Lung (tissue), 12 donors: ENCODE data around the gene OR2F1. TPM values are rescaled to one million over a fixed set of nuclear protein-coding genes. Genes with fewer than 3 reads are reported as not detected.

Experiments
- ATAC-seq: fragments of 200-7000 bp; cut with Tn5 transposase; one replicate; pipeline ENCODE4 v1.9.1; 2020; ENCODE audit warnings: moderate number of reproducible peaks; ENCODE audit not compliant: insufficient read depth, low FRiP score
- DNase-seq, 3 donors: peaks; one replicate each; pipeline ENCODE4 v3.0.0-alpha.2; 2013 to 2017
- H3K27ac ChIP-seq, 2 donors: one replicate each; pipeline ENCODE4 v1.5.1; 2013; ENCODE audit warnings: mild to moderate bottlenecking in 2 of 2, moderate library complexity in 2 of 2, control low read depth in 1 of 2, inconsistent platforms in 1 of 2, low read depth in 1 of 2, low read length in 1 of 2
- H3K27me3 ChIP-seq, 3 donors: one replicate each; pipeline ENCODE4 v1.5.1; 2013; ENCODE audit warnings: low read length in 2 of 3; ENCODE audit not compliant: control insufficient read depth in 3 of 3, insufficient read depth in 3 of 3
- H3K36me3 ChIP-seq, 4 donors: one replicate each; pipeline ENCODE4 v1.5.1; 2013; ENCODE audit warnings: low read length in 4 of 4, mild to moderate bottlenecking in 1 of 4, moderate library complexity in 1 of 4; ENCODE audit not compliant: control insufficient read depth in 4 of 4, insufficient read depth in 4 of 4
- H3K4me1 ChIP-seq, 5 donors: one replicate each; pipeline ENCODE4 v1.5.1; 2013; ENCODE audit warnings: low read length in 5 of 5, mild to moderate bottlenecking in 2 of 5, moderate library complexity in 1 of 5; ENCODE audit not compliant: control insufficient read depth in 5 of 5, insufficient read depth in 5 of 5
- H3K4me3 ChIP-seq: one replicate; pipeline ENCODE4 v1.5.1; 2013; ENCODE audit warnings: mild to moderate bottlenecking, control low read depth, moderate library complexity
- H3K9ac ChIP-seq, 2 donors: one replicate each; pipeline ENCODE4 v1.5.1; 2013; ENCODE audit warnings: low read length in 2 of 2, control low read depth in 1 of 2; ENCODE audit not compliant: insufficient read depth in 1 of 2
- H3K9me3 ChIP-seq, 4 donors: one replicate each; pipeline ENCODE4 v1.5.1; 2013; ENCODE audit warnings: low read length in 3 of 4, mild to moderate bottlenecking in 1 of 4, moderate library complexity in 1 of 4; ENCODE audit not compliant: control insufficient read depth in 4 of 4, insufficient read depth in 3 of 4
- CTCF ChIP-seq: IDR thresholded peaks from 2 replicates; pipeline ENCODE4 v1.5.1; 2012; ENCODE audit warnings: mild to moderate bottlenecking; ENCODE audit errors: control extremely low read depth, extremely low read depth
- WGBS, 2 donors: extraction: QIAGEN DNeasy Blood & Tissue Kit; methylation state at CpG; one replicate each; pipeline ENCODE4 v1.1.7; 2013; 5-methylcytosine and 5-hydroxymethylcytosine counted together
- polyA plus RNA-seq, 2 donors: library from polyadenylated mRNA; stranded (reverse); fragments of 200-250 nt; gene quantifications; one replicate each; pipeline ENCODE4 v1.2.1, GENCODE V29; 2013
- total RNA-seq, 2 donors: library from RNA; depleted of rRNA in 1 of 2; stranded (reverse); fragments of >200 nt in 1 of 2; gene quantifications; one replicate each; pipeline ENCODE4 v1.2.1, GENCODE V29; 2014 to 2021
- donor health status: control.
- donor health status: control.
- donor health status: Bipolar disorder and iron deficiency.
- donor health status: healthy.
- donor health status: DM: yes; HTN: yes; CAD: no.

OR2F1 gene
- total and polyA plus RNA-seq, 4 donors: not detected

DNA sequence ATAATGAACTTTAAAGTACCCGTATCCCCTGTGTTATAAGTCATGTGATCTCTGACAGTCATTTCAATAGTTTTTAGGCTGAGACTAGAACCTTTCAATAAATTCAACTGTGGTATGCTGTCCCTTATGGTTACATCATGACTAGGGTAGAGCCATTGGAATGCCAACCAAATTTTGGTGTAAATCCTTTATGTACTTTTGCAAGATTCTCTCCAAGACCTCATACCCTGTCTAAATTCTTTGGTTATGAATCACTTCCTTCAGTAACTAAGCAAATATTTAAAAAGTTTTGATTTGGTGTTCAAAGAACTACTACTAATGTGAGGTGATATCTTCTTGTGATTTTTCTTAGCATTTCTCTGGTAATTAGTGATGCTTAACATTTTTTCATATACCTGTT, 24.7 kb downstream of the OR2F1 start:
- H3K9me3 ChIP-seq: peaks cover 0 to 4% (median 0%) of the 10 kb centered on the region in 4 donors

GRCh38 chr7:143979998-143980397, 25.4 kb downstream of the OR2F1 start:
- Histone ChIP-seq H3K4me1 (no peaks in the 10 kb centered on the region), H3K27ac (no peak overlapping the region), H3K9ac (no peak overlapping the region), H3K9me3 (peaks cover 0 to 5% (median 0%) of the 10 kb centered on the region in 4 donors), H3K36me3 (no peaks in the 10 kb centered on the region), H3K4me3 (no peak overlapping the region), H3K27me3 (no peaks in the 10 kb centered on the region)
- WGBS, 2 donors: 51 to 61% methylated on average over 2 of the region's 2 CpGs
- DNase-seq (no peak), ATAC-seq (no peak)
- no peak for TF ChIP-seq CTCF

More for the DNA sequence above, 24.7 kb downstream of the OR2F1 start:
- no peak overlapping the region for H3K27ac ChIP-seq
- H3K4me1 ChIP-seq: no peaks in the 10 kb centered on the region
- H3K27me3 ChIP-seq: no peaks in the 10 kb centered on the region
- 80 to 87% methylated on average over 1 of the region's 1 CpG for WGBS, 2 donors
- H3K4me3 ChIP-seq: no peak overlapping the region
- H3K9ac ChIP-seq: no peak overlapping the region
- no peak for TF ChIP-seq CTCF
- H3K36me3 ChIP-seq: no peaks in the 10 kb centered on the region
- DNase-seq (no peak), ATAC-seq (no peak)

DNA sequence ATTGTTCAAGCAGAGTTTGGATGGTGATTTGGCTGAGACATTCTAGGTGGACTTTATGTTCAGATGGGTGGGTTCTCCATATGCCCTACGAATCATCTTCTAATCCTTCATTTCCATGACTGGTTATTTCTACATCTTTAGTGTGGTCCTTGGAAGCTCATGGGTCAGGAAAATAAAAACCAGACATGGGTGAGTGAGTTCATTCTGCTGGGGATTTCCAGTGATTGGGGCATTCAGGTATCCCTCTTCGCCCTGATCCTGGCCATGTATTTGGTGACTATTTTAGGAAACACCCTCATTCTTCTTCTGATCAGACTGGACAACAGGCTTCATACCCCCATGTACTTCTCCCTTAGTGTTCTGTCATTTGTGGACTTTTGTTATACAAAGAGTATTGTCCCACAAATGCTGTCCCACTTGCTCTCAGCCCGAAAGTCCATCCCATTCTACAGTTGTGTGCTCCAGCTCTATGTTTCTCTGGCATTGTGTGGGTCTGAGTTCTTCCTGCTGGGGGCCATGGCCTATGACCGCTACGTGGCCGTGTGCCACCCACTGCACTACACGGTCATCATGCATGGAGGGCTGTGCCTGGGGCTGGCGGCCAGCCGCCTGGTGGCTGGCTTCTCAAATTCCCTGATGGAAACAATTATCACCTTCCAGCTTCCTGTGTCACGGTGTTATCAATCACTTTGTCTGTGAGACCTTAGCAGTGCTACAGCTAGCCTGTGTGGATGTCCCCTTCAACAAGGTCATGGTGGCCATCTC, 26.3 kb downstream of the OR2F1 start:
- no peaks in the 10 kb centered on the region for H3K36me3 ChIP-seq
- no peak for TF ChIP-seq CTCF
- no peaks in the 10 kb centered on the region for H3K4me1 ChIP-seq
- ATAC-seq (no peak), DNase-seq (no peak)
- peaks cover 0 to 5% (median 0%) of the 10 kb centered on the region in 4 donors for H3K9me3 ChIP-seq
- no peak overlapping the region for H3K4me3 ChIP-seq
- H3K9ac ChIP-seq: no peak overlapping the region
- H3K27ac ChIP-seq: no peak overlapping the region
- H3K27me3 ChIP-seq: no peaks in the 10 kb centered on the region
- 91 to 93% methylated on average over 10 of the region's 10 CpGs for WGBS, 2 donors
